ENCODE results near the gene PYCARD.

GRCh38 chr16:31199430-31200041 lies 3.0 kb downstream of the PYCARD start:
- TF ChIP-seq CTCF (IDR thresholded peaks at IDR 0.05 in 8 of 11, conservative IDR thresholded peaks at IDR 0.05 in 3 of 11) (no peak), POLR2AphosphoS5 (IDR thresholded peaks at IDR 0.05) (peak in 2 of 3 donors; percentile 27 to 51), POLR2A (IDR thresholded peaks at IDR 0.05) (no peak)

Data from spleen (tissue), 7 donors.